Astrocyte (in vitro differentiated cells and primary cell): Measurements from ENCODE around the gene CUL7.

Experiments
- CTCF ChIP-seq: IDR thresholded peaks from 2 replicates; pipeline ENCODE4 v1.5.1; 2011; ENCODE audit warnings: low read depth, mild to moderate bottlenecking, inconsistent platforms, low read length, moderate library complexity; ENCODE audit not compliant: insufficient read depth
- EZH2 ChIP-seq: IDR thresholded peaks from 2 replicates; pipeline ENCODE4 v1.6.1; 2012; ENCODE audit warnings: mild to moderate bottlenecking, low read length, inconsistent platforms; ENCODE audit not compliant: insufficient read depth

- TF ChIP-seq CTCF (no peak), EZH2 (no peak)
Observed at GRCh38 chr6:43052225-43052841, 1.3 kb downstream of the CUL7 start.
